HCT116 (cell line): Measurements from ENCODE around the gene STRIP1. TPM values are rescaled to one million over a fixed set of nuclear protein-coding genes. Genes with fewer than 3 reads are reported as not detected.

Experiments
- ATAC-seq: fragments of 200-7000 bp; cut with Tn5 transposase; 2 replicates; pipeline ENCODE4 v1.9.1; 2020; ENCODE audit warnings: mild to moderate bottlenecking, moderate library complexity
- BruUV-seq: library from RNA; stranded (reverse); fragments of 400-500 nt; replicated peaks from 2 replicates; lab custom pipeline; 2021; lab: Mats Ljungman, UMichigan
- CTCF ChIA-PET: fragments of 300-600 bp; sonication (Branson Sonifier 250); formaldehyde crosslinking; loops from one replicate; lab custom pipeline; 2021; ENCODE audit warnings: antibody characterized with exemption; lab: Charles Lee
- POLR2A ChIA-PET: fragments of 300-600, 350-600 bp; sonication (Branson Sonifier 250); formaldehyde crosslinking; loops from one replicate; lab custom pipeline; 2021; ENCODE audit warnings: antibody characterized with exemption; lab: Charles Lee
- RAD21 ChIA-PET, 2 experiments: fragments of 300-600 bp; sonication (Branson Sonifier 250); formaldehyde crosslinking; loops; one replicate each; lab custom pipeline; 2023; ENCODE audit warnings: low total read pairs in 2 of 2; ENCODE audit not compliant: uncharacterized antibody in 2 of 2, unreplicated experiment in 2 of 2, low non-redundant PET in 1 of 2; lab: Charles Lee
- DNase-seq: peaks from one replicate; pipeline ENCODE4 v3.0.0-alpha.2; 2010; ENCODE audit warnings: low read depth, low spot score
- H2AFZ ChIP-seq: fragments of 200-600 bp; shearing (Covaris generic), sonication (generic); 2 replicates; pipeline ENCODE4 v1.6.1; 2017; ENCODE audit warnings: low read depth, mixed run types, mixed read lengths, antibody characterized with exemption, low read length; ENCODE audit not compliant: poor library complexity, severe bottlenecking
- H3K27ac ChIP-seq: 2 replicates; pipeline ENCODE4 v1.5.1; 2012; ENCODE audit warnings: low read depth, low read length
- H3K27me3 ChIP-seq: fragments of 200-600 bp; sonication (generic); 2 replicates; pipeline ENCODE4 v1.6.1; 2016; ENCODE audit warnings: mixed run types, low read length, mixed read lengths; ENCODE audit not compliant: insufficient read depth
- H3K36me3 ChIP-seq, 2 experiments: fragments of 200-500 bp in 1 of 2; fragments of 200-600 bp in 1 of 2; sonication (Bioruptor generic) in 1 of 2; sonication (generic) in 1 of 2; 2 replicates each; pipeline versions ENCODE4 v1.5.1 to v1.6.1; 2014 to 2016; ENCODE audit warnings: low read length in 2 of 2, inconsistent platforms in 1 of 2, mixed read lengths in 1 of 2, mixed run types in 1 of 2; ENCODE audit not compliant: insufficient read depth in 2 of 2, control insufficient read depth in 1 of 2
- H3K4me1 ChIP-seq, 2 experiments: fragments of 200-600 bp in 1 of 2; sonication (generic) in 1 of 2; 2 replicates each; pipeline versions ENCODE4 v1.5.1 to v1.6.1; 2012 to 2017; ENCODE audit warnings: low read length in 2 of 2, inconsistent platforms in 1 of 2, mild to moderate bottlenecking in 1 of 2, mixed read lengths in 1 of 2, mixed run types in 1 of 2, moderate library complexity in 1 of 2; ENCODE audit not compliant: insufficient read depth in 2 of 2, control insufficient read depth in 1 of 2
- H3K4me2 ChIP-seq: fragments of 200-600 bp; sonication (generic); 2 replicates; pipeline ENCODE4 v1.6.1; 2017; ENCODE audit warnings: mixed run types, low read length, mixed read lengths
- H3K4me3 ChIP-seq, 2 experiments: fragments of 200-600 bp in 1 of 2; sonication (generic) in 1 of 2; replicated peaks in 1 of 2; 2 replicates each; pipeline ENCODE4 v1.5.1; 2011 to 2016; ENCODE audit warnings: low read length in 2 of 2, control low read depth in 1 of 2, low read depth in 1 of 2, mild to moderate bottlenecking in 1 of 2, mixed read lengths in 1 of 2, mixed run types in 1 of 2
- H3K79me2 ChIP-seq: fragments of 200-600 bp; sonication (generic); 2 replicates; pipeline ENCODE4 v1.6.1; 2017; ENCODE audit warnings: mild to moderate bottlenecking, mixed run types, low read length, moderate library complexity, mixed read lengths; ENCODE audit not compliant: insufficient read depth
- H3K9ac ChIP-seq: fragments of 200-600 bp; sonication (generic); 2 replicates; pipeline ENCODE4 v1.6.1; 2016; ENCODE audit warnings: low read length, mixed read lengths
- H3K9me2 ChIP-seq: fragments of 200-600 bp; sonication (generic), shearing (Covaris generic); 2 replicates; pipeline ENCODE4 v1.6.1; 2017; ENCODE audit warnings: mixed run types, mild to moderate bottlenecking, moderate library complexity; ENCODE audit not compliant: insufficient read depth
- H3K9me3 ChIP-seq, 2 experiments: fragments of 200-500 bp in 1 of 2; fragments of 200-600 bp in 1 of 2; sonication (Bioruptor generic) in 1 of 2; sonication (generic) in 1 of 2; 2 replicates each; pipeline ENCODE4 v1.6.1; 2014 to 2017; ENCODE audit warnings: low read length in 2 of 2, mixed read lengths in 2 of 2, inconsistent platforms in 1 of 2, low read depth in 1 of 2, mild to moderate bottlenecking in 1 of 2, mixed run types in 1 of 2, moderate library complexity in 1 of 2; ENCODE audit not compliant: control insufficient read depth in 1 of 2, insufficient read depth in 1 of 2
- H4K20me1 ChIP-seq: fragments of 200-600 bp; sonication (generic), shearing (Covaris generic); 2 replicates; pipeline ENCODE4 v1.6.1; 2017; ENCODE audit warnings: mixed run types, mild to moderate bottlenecking, moderate library complexity; ENCODE audit not compliant: insufficient read depth
- EZH2 ChIP-seq: fragments of 200-600 bp; sonication (generic); IDR thresholded peaks from 2 replicates; pipeline ENCODE4 v1.6.1; 2017; ENCODE audit warnings: antibody characterized with exemption, mixed run types
- FOSL1 ChIP-seq: IDR thresholded peaks from 2 replicates; pipeline ENCODE4 v1.6.1; 2012; ENCODE audit warnings: low read depth
- JUND ChIP-seq: IDR thresholded peaks from 2 replicates; pipeline ENCODE4 v1.6.1; 2012
- POLR2AphosphoS5 ChIP-seq: IDR thresholded peaks from 2 replicates; pipeline ENCODE4 v1.6.1; 2011; ENCODE audit warnings: mild to moderate bottlenecking, low read depth, low read length, moderate library complexity
- SRF ChIP-seq: IDR thresholded peaks from 2 replicates; pipeline ENCODE4 v1.6.1; 2012; ENCODE audit warnings: low read depth
- ZNF274 ChIP-seq: fragments of 200-500 bp; sonication (Bioruptor generic); IDR thresholded peaks from 2 replicates; pipeline ENCODE4 v1.6.1; 2014; ENCODE audit warnings: mild to moderate bottlenecking, low read depth, low read length, inconsistent platforms
- intact Hi-C: fragments of 100-400 bp; cut with micrococcal nuclease; formaldehyde crosslinking; loops from 2 replicates; pipeline ENCODE4 v1.10.0; 2022
- total RNA-seq: library from RNA; stranded (reverse); gene quantifications from one replicate; pipeline ENCODE4 v1.2.1, GENCODE V29; 2021; ENCODE audit not compliant: unreplicated experiment
- TF ChIP-seq, protein P1 (sequence below): IDR thresholded peaks from 2 replicates; pipeline ENCODE4 v1.6.1; 2012
- TF ChIP-seq, protein P2 (sequence below): IDR thresholded peaks from 2 replicates; pipeline ENCODE4 v1.6.1; 2011; ENCODE audit warnings: mild to moderate bottlenecking, low read length, moderate library complexity; ENCODE audit not compliant: insufficient replicate concordance; ENCODE audit errors: extremely low read depth
- TF ChIP-seq, protein P3 (sequence below), 3 experiments: fragments of 200-600 bp in 1 of 3; sonication (generic) in 1 of 3; IDR thresholded peaks in 2 of 3; conservative IDR thresholded peaks in 1 of 3; 2 replicates each; pipeline ENCODE4 v1.5.1; 2012 to 2017; ENCODE audit warnings: low read depth in 2 of 3, low read length in 2 of 3, antibody characterized with exemption in 1 of 3, borderline replicate concordance in 1 of 3, control low read depth in 1 of 3, mild to moderate bottlenecking in 1 of 3, mixed read lengths in 1 of 3, mixed run types in 1 of 3, moderate library complexity in 1 of 3; ENCODE audit not compliant: insufficient read depth in 1 of 3

STRIP1 gene
- total RNA-seq, 1 experiment from 2014 or later: 33.5 TPM

DNA sequence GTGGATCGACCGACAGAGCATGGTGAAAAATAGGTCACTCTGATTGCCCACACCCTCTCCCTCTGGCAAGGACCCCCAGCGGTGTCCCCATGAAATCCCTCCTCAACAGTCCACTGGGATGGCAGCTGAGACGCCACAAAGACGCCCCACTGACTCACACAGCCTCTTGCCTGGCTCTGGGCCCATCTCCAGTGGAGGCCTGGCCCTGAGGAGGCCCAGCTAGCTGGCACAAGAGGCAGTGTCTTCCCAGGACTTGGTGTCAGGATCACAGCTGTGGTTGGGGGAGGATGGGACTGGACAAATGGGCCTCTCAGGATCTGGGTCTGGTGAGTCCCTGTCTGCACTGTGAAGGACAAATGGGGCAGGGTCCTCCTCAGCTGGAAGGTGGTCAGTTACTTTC lies 31.4 kb downstream of the STRIP1 start (continued):
- TF ChIP-seq ZNF274: no peak
- no peak for TF ChIP-seq JUND
- TF ChIP-seq, protein P1, sequence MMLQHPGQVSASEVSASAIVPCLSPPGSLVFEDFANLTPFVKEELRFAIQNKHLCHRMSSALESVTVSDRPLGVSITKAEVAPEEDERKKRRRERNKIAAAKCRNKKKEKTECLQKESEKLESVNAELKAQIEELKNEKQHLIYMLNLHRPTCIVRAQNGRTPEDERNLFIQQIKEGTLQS: no peak
- no peak for TF ChIP-seq POLR2AphosphoS5
- TF ChIP-seq EZH2: no peak
- no peak for TF ChIP-seq SRF
- TF ChIP-seq FOSL1: no peak

DNA sequence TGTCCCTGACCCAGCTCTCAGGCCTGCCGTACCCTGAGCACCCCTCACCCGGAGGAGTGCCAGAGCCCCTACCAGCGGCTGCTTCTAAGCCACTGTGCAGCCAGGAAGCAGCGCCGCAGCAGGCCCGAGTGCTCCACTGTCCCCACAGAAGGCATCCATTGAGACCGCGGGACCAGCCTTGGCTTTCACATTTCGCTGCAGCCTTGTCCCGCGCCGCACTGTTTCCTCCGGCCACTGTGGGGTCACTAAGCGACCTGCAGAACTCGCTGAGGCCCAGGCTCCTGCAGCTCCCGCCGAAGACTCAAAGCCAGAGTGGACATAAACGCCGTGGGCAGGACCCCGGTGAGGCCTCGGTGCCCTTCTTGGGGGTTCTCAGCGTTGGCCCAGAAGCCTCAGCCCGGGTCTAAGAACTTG lies 33.1 kb downstream of the STRIP1 start:
- no peaks in the 10 kb centered on the region for H3K9me2 ChIP-seq
- H3K9ac ChIP-seq: no peak overlapping the region
- ChIA-PET RAD21 (no interaction called here), CTCF (interaction anchor here (1.8 kb wide), 1 partner anchor 21 kb away, joined by 4 read pairs; no protein-coding TSS in a partner anchor), POLR2A (no interaction called here)
- ATAC-seq (no peak), DNase-seq (no peak)
- no peaks in the 10 kb centered on the region for H3K27me3 ChIP-seq
- H3K36me3 ChIP-seq: no peaks in the 10 kb centered on the region
- no TSS peak for BruUV-seq
- H3K27ac ChIP-seq: no peak overlapping the region
- H3K9me3 ChIP-seq: no peaks in the 10 kb centered on the region
- H2AFZ ChIP-seq: no peak overlapping the region
- H4K20me1 ChIP-seq: no peaks in the 10 kb centered on the region
- intact Hi-C loops: no loop called here
- H3K4me3 ChIP-seq: no peak overlapping the region
- no peaks in the 10 kb centered on the region for H3K79me2 ChIP-seq
- TF ChIP-seq, protein P2, sequence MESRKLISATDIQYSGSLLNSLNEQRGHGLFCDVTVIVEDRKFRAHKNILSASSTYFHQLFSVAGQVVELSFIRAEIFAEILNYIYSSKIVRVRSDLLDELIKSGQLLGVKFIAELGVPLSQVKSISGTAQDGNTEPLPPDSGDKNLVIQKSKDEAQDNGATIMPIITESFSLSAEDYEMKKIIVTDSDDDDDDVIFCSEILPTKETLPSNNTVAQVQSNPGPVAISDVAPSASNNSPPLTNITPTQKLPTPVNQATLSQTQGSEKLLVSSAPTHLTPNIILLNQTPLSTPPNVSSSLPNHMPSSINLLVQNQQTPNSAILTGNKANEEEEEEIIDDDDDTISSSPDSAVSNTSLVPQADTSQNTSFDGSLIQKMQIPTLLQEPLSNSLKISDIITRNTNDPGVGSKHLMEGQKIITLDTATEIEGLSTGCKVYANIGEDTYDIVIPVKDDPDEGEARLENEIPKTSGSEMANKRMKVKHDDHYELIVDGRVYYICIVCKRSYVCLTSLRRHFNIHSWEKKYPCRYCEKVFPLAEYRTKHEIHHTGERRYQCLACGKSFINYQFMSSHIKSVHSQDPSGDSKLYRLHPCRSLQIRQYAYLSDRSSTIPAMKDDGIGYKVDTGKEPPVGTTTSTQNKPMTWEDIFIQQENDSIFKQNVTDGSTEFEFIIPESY: no peak
- TF ChIP-seq, protein P3, sequence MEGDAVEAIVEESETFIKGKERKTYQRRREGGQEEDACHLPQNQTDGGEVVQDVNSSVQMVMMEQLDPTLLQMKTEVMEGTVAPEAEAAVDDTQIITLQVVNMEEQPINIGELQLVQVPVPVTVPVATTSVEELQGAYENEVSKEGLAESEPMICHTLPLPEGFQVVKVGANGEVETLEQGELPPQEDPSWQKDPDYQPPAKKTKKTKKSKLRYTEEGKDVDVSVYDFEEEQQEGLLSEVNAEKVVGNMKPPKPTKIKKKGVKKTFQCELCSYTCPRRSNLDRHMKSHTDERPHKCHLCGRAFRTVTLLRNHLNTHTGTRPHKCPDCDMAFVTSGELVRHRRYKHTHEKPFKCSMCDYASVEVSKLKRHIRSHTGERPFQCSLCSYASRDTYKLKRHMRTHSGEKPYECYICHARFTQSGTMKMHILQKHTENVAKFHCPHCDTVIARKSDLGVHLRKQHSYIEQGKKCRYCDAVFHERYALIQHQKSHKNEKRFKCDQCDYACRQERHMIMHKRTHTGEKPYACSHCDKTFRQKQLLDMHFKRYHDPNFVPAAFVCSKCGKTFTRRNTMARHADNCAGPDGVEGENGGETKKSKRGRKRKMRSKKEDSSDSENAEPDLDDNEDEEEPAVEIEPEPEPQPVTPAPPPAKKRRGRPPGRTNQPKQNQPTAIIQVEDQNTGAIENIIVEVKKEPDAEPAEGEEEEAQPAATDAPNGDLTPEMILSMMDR (IDR thresholded peaks at IDR 0.05 in 2 of 3, conservative IDR thresholded peaks at IDR 0.05 in 1 of 3; ENCODE audit: borderline replicate concordance in 1 of 3, insufficient read depth in 1 of 3, low read depth in 2 of 3, low read length in 2 of 3): no peak
- no peaks in the 10 kb centered on the region for H3K4me1 ChIP-seq
- H3K4me2 ChIP-seq: no peak overlapping the region
